Measurements from ENCODE around the gene ZBTB7C. TPM values are rescaled to one million over a fixed set of nuclear protein-coding genes. Genes with fewer than 3 reads are reported as not detected.

Gene ZBTB7C
- total RNA-seq, 1 donor from 2014 or later: 0.67 TPM

GRCh38 chr18:48250362-48250907, 158.7 kb downstream of the ZBTB7C start:
- Mint-ChIP-seq H3K27me3 (ENCODE audit: unreplicated experiment) (no peaks in the 10 kb centered on the region), H3K36me3 (ENCODE audit: low read depth, unreplicated experiment) (no peaks in the 10 kb centered on the region), H3K4me1 (ENCODE audit: unreplicated experiment) (no peaks in the 10 kb centered on the region), H3K27ac (ENCODE audit: unreplicated experiment) (no peak overlapping the region), H3K4me3 (ENCODE audit: unreplicated experiment) (no peak overlapping the region), H3K9me3 (ENCODE audit: unreplicated experiment) (no peaks in the 10 kb centered on the region)
- DNase-seq (ENCODE audit: low spot score): no peak
- no peak for TF ChIP-seq CTCF (IDR thresholded peaks at IDR 0.05; ENCODE audit: unreplicated experiment)

- Mint-ChIP-seq H3K4me3 (ENCODE audit: unreplicated experiment) (no peak overlapping the region), H3K27ac (ENCODE audit: unreplicated experiment) (no peak overlapping the region), H3K27me3 (ENCODE audit: unreplicated experiment) (no peaks in the 10 kb centered on the region), H3K36me3 (ENCODE audit: low read depth, unreplicated experiment) (no peaks in the 10 kb centered on the region), H3K9me3 (ENCODE audit: unreplicated experiment) (no peaks in the 10 kb centered on the region), H3K4me1 (ENCODE audit: unreplicated experiment) (no peaks in the 10 kb centered on the region)
- TF ChIP-seq CTCF (IDR thresholded peaks at IDR 0.05; ENCODE audit: unreplicated experiment): no peak
- no peak for DNase-seq (ENCODE audit: low spot score)
These were observed 159.3 kb downstream of the ZBTB7C start for GRCh38 chr18:48249854-48250253.

GRCh38 chr18:48244530-48244929, 164.7 kb downstream of the ZBTB7C start:
- Mint-ChIP-seq H3K9me3 (ENCODE audit: unreplicated experiment) (no peaks in the 10 kb centered on the region), H3K27ac (ENCODE audit: unreplicated experiment) (no peak overlapping the region), H3K36me3 (ENCODE audit: low read depth, unreplicated experiment) (no peaks in the 10 kb centered on the region), H3K4me1 (ENCODE audit: unreplicated experiment) (peaks cover 2% of the 10 kb centered on the region), H3K4me3 (ENCODE audit: unreplicated experiment) (no peak overlapping the region), H3K27me3 (ENCODE audit: unreplicated experiment) (no peaks in the 10 kb centered on the region)
- no peak for DNase-seq (ENCODE audit: low spot score)
- no peak for TF ChIP-seq CTCF (IDR thresholded peaks at IDR 0.05; ENCODE audit: unreplicated experiment)

- no peaks in the 10 kb centered on the region for H3K27me3 Mint-ChIP-seq (ENCODE audit: unreplicated experiment)
These were observed 170.5 kb downstream of the ZBTB7C start for GRCh38 chr18:48238636-48239035.

More at GRCh38 chr18:48238636-48239035, 170.5 kb downstream of the ZBTB7C start:
- H3K9me3 Mint-ChIP-seq (ENCODE audit: unreplicated experiment): no peaks in the 10 kb centered on the region
- DNase-seq (ENCODE audit: low spot score): no peak
- peaks cover 25% of the 10 kb centered on the region for H3K4me1 Mint-ChIP-seq (ENCODE audit: unreplicated experiment)
- no peak for TF ChIP-seq CTCF (IDR thresholded peaks at IDR 0.05; ENCODE audit: unreplicated experiment)
- H3K27ac Mint-ChIP-seq (ENCODE audit: unreplicated experiment): peak overlapping the region; percentile 25
- H3K36me3 Mint-ChIP-seq (ENCODE audit: low read depth, unreplicated experiment): no peaks in the 10 kb centered on the region
- no peak overlapping the region for H3K4me3 Mint-ChIP-seq (ENCODE audit: unreplicated experiment)

Data from endothelial cell (in vitro differentiated cells).